ENCODE results near the gene ATRX. TPM values are rescaled to one million over a fixed set of nuclear protein-coding genes. Genes with fewer than 3 reads are reported as not detected.
"Not testable (repeated sequence)": the region's sequence is repeated elsewhere in the genome, so short reads cannot be mapped to it uniquely, and the experiment has no call there.

Gene ATRX
- total RNA-seq, 1 experiment from 2014 or later = 64.0 TPM

DNA sequence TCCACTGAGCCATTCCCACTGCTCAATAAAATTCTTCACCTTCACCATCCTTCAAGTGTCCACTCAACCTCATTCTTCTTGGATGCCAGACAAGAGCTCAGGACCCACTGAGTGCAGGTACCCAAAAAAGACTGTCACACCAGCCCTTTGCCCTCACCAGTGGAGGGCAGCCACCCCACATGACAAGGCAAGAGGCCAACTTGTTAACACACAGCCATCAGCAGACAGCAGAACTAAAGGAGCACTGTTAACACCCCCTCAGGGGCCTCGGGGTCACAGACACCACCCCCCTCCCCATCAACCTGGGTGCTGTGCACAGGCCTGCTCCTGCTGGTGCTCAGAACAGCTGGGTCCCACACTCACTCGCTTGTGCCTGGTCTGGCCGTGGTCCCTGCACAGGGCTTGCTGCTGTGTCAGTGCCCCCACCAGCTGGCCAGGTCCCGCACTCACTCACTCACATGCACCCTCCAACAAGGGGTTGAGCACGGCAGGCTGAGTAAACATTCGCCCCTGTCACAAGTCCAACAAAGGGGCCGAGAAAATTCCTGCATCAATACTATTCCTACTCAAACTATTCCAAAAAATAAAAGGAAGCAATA is 54.1 kb downstream of the ATRX start:
- no peaks in the 10 kb centered on the region for H3K27me3 ChIP-seq (ENCODE audit: low read length)
- H3K9me3 ChIP-seq (ENCODE audit: low read length) = no peaks in the 10 kb centered on the region
- H3K4me2 ChIP-seq (ENCODE audit: low read length) = no peak overlapping the region
- no peak overlapping the region for H3K4me3 ChIP-seq (ENCODE audit: low read length)
- TF ChIP-seq, protein P1, sequence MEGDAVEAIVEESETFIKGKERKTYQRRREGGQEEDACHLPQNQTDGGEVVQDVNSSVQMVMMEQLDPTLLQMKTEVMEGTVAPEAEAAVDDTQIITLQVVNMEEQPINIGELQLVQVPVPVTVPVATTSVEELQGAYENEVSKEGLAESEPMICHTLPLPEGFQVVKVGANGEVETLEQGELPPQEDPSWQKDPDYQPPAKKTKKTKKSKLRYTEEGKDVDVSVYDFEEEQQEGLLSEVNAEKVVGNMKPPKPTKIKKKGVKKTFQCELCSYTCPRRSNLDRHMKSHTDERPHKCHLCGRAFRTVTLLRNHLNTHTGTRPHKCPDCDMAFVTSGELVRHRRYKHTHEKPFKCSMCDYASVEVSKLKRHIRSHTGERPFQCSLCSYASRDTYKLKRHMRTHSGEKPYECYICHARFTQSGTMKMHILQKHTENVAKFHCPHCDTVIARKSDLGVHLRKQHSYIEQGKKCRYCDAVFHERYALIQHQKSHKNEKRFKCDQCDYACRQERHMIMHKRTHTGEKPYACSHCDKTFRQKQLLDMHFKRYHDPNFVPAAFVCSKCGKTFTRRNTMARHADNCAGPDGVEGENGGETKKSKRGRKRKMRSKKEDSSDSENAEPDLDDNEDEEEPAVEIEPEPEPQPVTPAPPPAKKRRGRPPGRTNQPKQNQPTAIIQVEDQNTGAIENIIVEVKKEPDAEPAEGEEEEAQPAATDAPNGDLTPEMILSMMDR (conservative IDR thresholded peaks at IDR 0.05; ENCODE audit: low read depth, low read length) = no peak
- TF ChIP-seq EZH2phosphoT487 (IDR thresholded peaks at IDR 0.05; ENCODE audit: borderline replicate concordance, low read length) (no peak), EZH2 (IDR thresholded peaks at IDR 0.05; ENCODE audit: low read length, unreplicated experiment) (no peak)
- H3K27ac ChIP-seq (ENCODE audit: low read length) = no peak overlapping the region
- H3K9me2 ChIP-seq (replicated peaks; ENCODE audit: low read length) = no peaks in the 10 kb centered on the region
- H2AFZ ChIP-seq (ENCODE audit: low read length) = no peak overlapping the region
- ATAC-seq (no peak), DNase-seq (no peak)
- ChIA-PET POLR2A (ENCODE audit: unreplicated experiment) (no interaction called here), CTCF (no interaction called here)
- intact Hi-C loops (cut with micrococcal nuclease) = no loop called here
- BruUV-seq (replicated peaks) = no TSS peak
- peaks cover 17% of the 10 kb centered on the region for H4K20me1 ChIP-seq (ENCODE audit: low read length)
- H3K36me3 ChIP-seq (ENCODE audit: low read depth, low read length) = no peaks in the 10 kb centered on the region
- H3K4me1 ChIP-seq (ENCODE audit: insufficient read depth, low read length) = no peaks in the 10 kb centered on the region
- H3F3A ChIP-seq (ENCODE audit: low read length, unreplicated experiment) = no peaks in the 10 kb centered on the region
- H3K9ac ChIP-seq (ENCODE audit: low read length) = no peak overlapping the region
- peaks cover 82% of the 10 kb centered on the region for H3K79me2 ChIP-seq (ENCODE audit: low read length)

DNA sequence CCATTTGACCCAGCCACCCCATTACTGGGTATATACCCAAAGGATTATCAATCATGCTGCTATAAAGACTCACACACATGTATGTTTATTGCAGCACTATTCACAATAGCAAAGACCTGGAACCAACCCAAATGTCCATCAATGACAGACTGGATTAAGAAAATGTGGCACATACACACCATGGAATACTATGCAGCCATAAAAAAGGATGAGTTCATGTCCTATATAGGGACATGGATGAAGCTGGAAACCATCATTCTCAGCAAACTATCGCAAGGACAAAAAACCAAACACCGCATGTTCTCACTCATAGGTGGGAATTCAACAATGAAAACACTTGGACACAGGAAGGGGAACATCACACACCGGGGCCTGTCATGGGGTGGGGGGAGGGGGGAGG is 59.9 kb downstream of the ATRX start:
- DNase-seq = not testable (repeated sequence)
- peaks cover 82% of the 10 kb centered on the region for H3K79me2 ChIP-seq (ENCODE audit: low read length)

DNA sequence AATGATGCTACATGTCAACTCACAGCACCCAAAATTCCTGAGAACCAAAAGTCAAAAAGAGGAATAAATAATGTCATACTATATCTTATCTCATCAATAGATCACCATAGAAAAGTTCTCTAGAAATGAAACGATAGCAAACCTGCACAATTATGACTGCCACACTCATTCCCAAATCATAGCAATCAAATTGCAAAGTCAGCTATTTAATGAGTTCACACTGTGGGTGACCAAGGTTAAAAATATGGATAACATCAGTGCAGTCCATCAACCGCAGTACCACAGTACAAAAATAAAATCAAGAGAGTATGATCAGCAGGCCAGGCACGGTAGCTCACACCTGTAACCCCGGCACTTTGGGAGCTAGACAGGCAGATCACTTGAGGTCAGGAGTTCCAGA is 62.3 kb downstream of the ATRX start:
- H3K9me2 ChIP-seq (replicated peaks; ENCODE audit: low read length) = no peaks in the 10 kb centered on the region
- peaks cover 81% of the 10 kb centered on the region for H3K79me2 ChIP-seq (ENCODE audit: low read length)
- no peak for ATAC-seq
- H3K9me3 ChIP-seq (ENCODE audit: low read length) = no peaks in the 10 kb centered on the region
- H3K4me3 ChIP-seq (ENCODE audit: low read length) = no peak overlapping the region
- ChIA-PET CTCF (no interaction called here), POLR2A (ENCODE audit: unreplicated experiment) (no interaction called here)
- no peaks in the 10 kb centered on the region for H3K4me1 ChIP-seq (ENCODE audit: insufficient read depth, low read length)
- peaks cover 13% of the 10 kb centered on the region; the same call in 1 of the 2 replicates for H4K20me1 ChIP-seq (ENCODE audit: low read length)
- H3K9ac ChIP-seq (ENCODE audit: low read length) = no peak overlapping the region
- no peaks in the 10 kb centered on the region for H3K27me3 ChIP-seq (ENCODE audit: low read length)
- H2AFZ ChIP-seq (ENCODE audit: low read length) = no peak overlapping the region
- TF ChIP-seq, protein P1 (conservative IDR thresholded peaks at IDR 0.05; ENCODE audit: low read depth, low read length) = no peak
- no peak for TF ChIP-seq EZH2phosphoT487 (IDR thresholded peaks at IDR 0.05; ENCODE audit: borderline replicate concordance, low read length)
- TF ChIP-seq EZH2 (IDR thresholded peaks at IDR 0.05; ENCODE audit: low read length, unreplicated experiment) = no peak
- BruUV-seq (replicated peaks) = no TSS peak
- H3K27ac ChIP-seq (ENCODE audit: low read length) = no peak overlapping the region
- DNase-seq = no peak
- H3F3A ChIP-seq (ENCODE audit: low read length, unreplicated experiment) = no peaks in the 10 kb centered on the region
- no peaks in the 10 kb centered on the region for H3K36me3 ChIP-seq (ENCODE audit: low read depth, low read length)
- H3K4me2 ChIP-seq (ENCODE audit: low read length) = no peak overlapping the region
- intact Hi-C loops (cut with micrococcal nuclease) = no loop called here

More for the DNA sequence above, 59.9 kb downstream of the ATRX start:
- H3K9me2 ChIP-seq (replicated peaks; ENCODE audit: low read length); H4K20me1 ChIP-seq (ENCODE audit: low read length); H2AFZ ChIP-seq (ENCODE audit: low read length); BruUV-seq (replicated peaks); H3K9ac ChIP-seq (ENCODE audit: low read length); CTCF ChIA-PET; H3K27me3 ChIP-seq (ENCODE audit: low read length); H3K4me2 ChIP-seq (ENCODE audit: low read length); ATAC-seq; intact Hi-C loops (cut with micrococcal nuclease); H3K9me3 ChIP-seq (ENCODE audit: low read length); POLR2A ChIA-PET (ENCODE audit: unreplicated experiment); H3K27ac ChIP-seq (ENCODE audit: low read length); H3K36me3 ChIP-seq (ENCODE audit: low read depth, low read length); H3K4me1 ChIP-seq (ENCODE audit: insufficient read depth, low read length); H3K4me3 ChIP-seq (ENCODE audit: low read length); H3F3A ChIP-seq (ENCODE audit: low read length, unreplicated experiment): not testable (repeated sequence)

Measured in PC-3 (cell line).